ENCODE data around the gene SPARCL1.

GRCh38 chr4:87426865-87427517 is 102.2 kb downstream of the SPARCL1 start:
- TF ChIP-seq CTCF (IDR thresholded peaks at IDR 0.05; ENCODE audit: low read depth, low read length, poor library complexity, severe bottlenecking) (no peak), EZH2phosphoT487 (IDR thresholded peaks at IDR 0.05; ENCODE audit: borderline replicate concordance, low read length) (no peak)

Data from DOHH2 (cell line).